H1 (cell line): Measurements from ENCODE around the gene TPD52L2. TPM values are rescaled to one million over a fixed set of nuclear protein-coding genes. Genes with fewer than 3 reads are reported as not detected.

Experiments used
- CTCF ChIA-PET: fragments of 300-600 bp; sonication (Branson Sonifier 250); formaldehyde crosslinking; loops from one replicate; lab custom pipeline; 2021; ENCODE audit not compliant: partially characterized antibody; lab: Charles Lee
- POLR2A ChIA-PET: fragments of 300-600 bp; sonication (Branson Sonifier 250); formaldehyde crosslinking; loops from one replicate; lab custom pipeline; 2021; ENCODE audit warnings: inconsistent platforms; ENCODE audit not compliant: partially characterized antibody; lab: Charles Lee
- DNase-seq, 2 experiments: peaks; one replicate each; pipeline versions ENCODE4 v3.0.0 to v3.0.0-alpha.2; 2010 to 2022; ENCODE audit warnings: low spot score in 2 of 2, low read depth in 1 of 2, mixed read lengths in 1 of 2
- FAIRE-seq: peaks from 2 replicates; lab custom pipeline; 2011; peaks lifted over from hg19 to GRCh38; lab: Jason Lieb, UNC
- H2AFZ ChIP-seq: 2 replicates; pipeline ENCODE4 v1.8.1; 2012; ENCODE audit warnings: low read length, inconsistent platforms
- H2AK5ac ChIP-seq: 2 replicates; pipeline ENCODE4 v1.6.1; 2013; ENCODE audit warnings: low read depth, low read length
- H2BK120ac ChIP-seq: replicated peaks from 2 replicates; pipeline ENCODE3; 2013; ENCODE audit warnings: low read depth, low read length, inconsistent platforms
- H2BK12ac ChIP-seq: 2 replicates; pipeline ENCODE4 v1.6.1; 2013; ENCODE audit warnings: low read depth, low read length
- H2BK15ac ChIP-seq: 2 replicates; pipeline ENCODE4 v1.6.1; 2013; ENCODE audit warnings: low read length
- H2BK20ac ChIP-seq: 2 replicates; pipeline ENCODE4 v1.6.1; 2013; ENCODE audit warnings: low read length
- H2BK5ac ChIP-seq: 2 replicates; pipeline ENCODE4 v1.6.1; 2013; ENCODE audit warnings: low read depth, low read length
- H3K14ac ChIP-seq: 2 replicates; pipeline ENCODE4 v1.6.1; 2013; ENCODE audit warnings: inconsistent platforms; ENCODE audit not compliant: insufficient read length
- H3K18ac ChIP-seq: 2 replicates; pipeline ENCODE4 v1.6.1; 2013; ENCODE audit warnings: low read length; ENCODE audit errors: extremely low read depth
- H3K23ac ChIP-seq: 2 replicates; pipeline ENCODE4 v1.6.1; 2013; ENCODE audit warnings: inconsistent platforms; ENCODE audit not compliant: insufficient read length
- H3K23me2 ChIP-seq: 2 replicates; pipeline ENCODE4 v1.6.1; 2013; ENCODE audit warnings: low read depth, low read length
- H3K27ac ChIP-seq: 2 replicates; pipeline ENCODE4 v1.6.1; 2011; ENCODE audit warnings: low read depth, low read length, inconsistent platforms
- H3K27me3 ChIP-seq, 4 experiments: replicated peaks in 1 of 4; 1 replicate in 1 of 4; 2 replicates in 3 of 4; pipeline versions ENCODE4 v1.6.1 to v1.8.1; 2011 to 2013; ENCODE audit warnings: low read length in 3 of 4, mild to moderate bottlenecking in 3 of 4, inconsistent platforms in 2 of 4, mixed read lengths in 2 of 4, moderate library complexity in 1 of 4; ENCODE audit not compliant: control insufficient read depth in 3 of 4, insufficient read depth in 3 of 4; ENCODE audit errors: extremely low read depth in 1 of 4
- H3K36me3 ChIP-seq, 4 experiments: 2 replicates each; pipeline versions ENCODE4 v1.6.1 to v1.8.1; 2011 to 2013; ENCODE audit warnings: mild to moderate bottlenecking in 4 of 4, low read length in 3 of 4, moderate library complexity in 2 of 4, control low read depth in 1 of 4, inconsistent platforms in 1 of 4; ENCODE audit not compliant: insufficient read depth in 4 of 4, control insufficient read depth in 2 of 4
- H3K4ac ChIP-seq: replicated peaks from 2 replicates; pipeline ENCODE3; 2013; ENCODE audit warnings: low read length, low read depth, mixed read lengths, inconsistent platforms; ENCODE audit not compliant: insufficient read length
- H3K4me1 ChIP-seq, 4 experiments: replicated peaks in 1 of 4; 1 replicate in 1 of 4; 2 replicates in 3 of 4; pipeline versions ENCODE4 v1.6.1 to v1.8.1; 2011 to 2013; ENCODE audit warnings: low read length in 3 of 4, inconsistent platforms in 2 of 4, mixed read lengths in 1 of 4; ENCODE audit not compliant: insufficient read depth in 4 of 4, control insufficient read depth in 3 of 4
- H3K4me2 ChIP-seq, 2 experiments: 2 replicates each; pipeline versions ENCODE4 v1.6.1 to v1.8.1; 2011 to 2013; ENCODE audit warnings: low read depth in 2 of 2, low read length in 2 of 2, control low read depth in 1 of 2, inconsistent platforms in 1 of 2, mild to moderate bottlenecking in 1 of 2; ENCODE audit not compliant: insufficient read depth in 1 of 2
- H3K4me3 ChIP-seq, 4 experiments: fragments of 200-600, 300-600 bp in 1 of 4; sonication (generic), shearing (Covaris generic), sonication (Bioruptor Twin) in 1 of 4; 2 replicates each; pipeline versions ENCODE4 v1.5.1 to v1.8.1; 2011 to 2016; ENCODE audit warnings: low read length in 4 of 4, low read depth in 3 of 4, control low read depth in 2 of 4, inconsistent platforms in 2 of 4, mild to moderate bottlenecking in 2 of 4, mixed read lengths in 1 of 4, moderate library complexity in 1 of 4; ENCODE audit not compliant: insufficient read depth in 2 of 4; ENCODE audit errors: extremely low read depth in 1 of 4
- H3K56ac ChIP-seq: replicated peaks from 2 replicates; pipeline ENCODE3; 2013; ENCODE audit warnings: low read depth, mild to moderate bottlenecking, mixed read lengths, low read length, inconsistent platforms; ENCODE audit not compliant: insufficient read length
- H3K79me1 ChIP-seq: 2 replicates; pipeline ENCODE4 v1.6.1; 2013; ENCODE audit warnings: low read depth, low read length, control low read depth
- H3K79me2 ChIP-seq, 2 experiments: 2 replicates each; pipeline versions ENCODE4 v1.6.1 to v1.8.1; 2012 to 2013; ENCODE audit warnings: low read length in 2 of 2, mild to moderate bottlenecking in 2 of 2, inconsistent platforms in 1 of 2; ENCODE audit not compliant: insufficient read depth in 2 of 2, control insufficient read depth in 1 of 2
- H3K9ac ChIP-seq, 4 experiments: replicated peaks in 1 of 4; 1 replicate in 1 of 4; 2 replicates in 3 of 4; pipeline versions ENCODE4 v1.6.1 to v1.8.1; 2011 to 2013; ENCODE audit warnings: low read depth in 3 of 4, low read length in 3 of 4, control low read depth in 2 of 4, mild to moderate bottlenecking in 2 of 4, moderate library complexity in 2 of 4, inconsistent platforms in 1 of 4; ENCODE audit errors: extremely low read depth in 1 of 4
- H3K9me3 ChIP-seq, 2 experiments: 2 replicates each; pipeline versions ENCODE4 v1.6.1 to v1.8.1; 2012 to 2013; ENCODE audit warnings: mild to moderate bottlenecking in 2 of 2, moderate library complexity in 2 of 2, control low read depth in 1 of 2, inconsistent platforms in 1 of 2, low read depth in 1 of 2, low read length in 1 of 2, mixed read lengths in 1 of 2; ENCODE audit not compliant: insufficient read depth in 2 of 2
- H4K20me1 ChIP-seq, 2 experiments: replicated peaks in 1 of 2; 2 replicates each; pipeline versions ENCODE3 to v1.8.1; 2011 to 2013; ENCODE audit warnings: inconsistent platforms in 2 of 2, low read length in 2 of 2, mild to moderate bottlenecking in 1 of 2; ENCODE audit not compliant: insufficient read depth in 2 of 2, control insufficient read depth in 1 of 2
- H4K5ac ChIP-seq: 2 replicates; pipeline ENCODE4 v1.6.1; 2013; ENCODE audit warnings: low read length, low read depth, mixed read lengths, inconsistent platforms; ENCODE audit not compliant: insufficient read length
- H4K8ac ChIP-seq: 2 replicates; pipeline ENCODE4 v1.8.0; 2013; ENCODE audit warnings: mild to moderate bottlenecking, moderate library complexity, low read length, inconsistent platforms; ENCODE audit not compliant: insufficient read depth; ENCODE audit errors: extremely low read depth
- H4K91ac ChIP-seq: replicated peaks from 2 replicates; pipeline ENCODE3; 2013; ENCODE audit warnings: low read length, mixed read lengths, inconsistent platforms; ENCODE audit not compliant: insufficient read length
- CREB1 ChIP-seq: IDR thresholded peaks from 2 replicates; pipeline ENCODE4 v1.6.1; 2012; ENCODE audit warnings: inconsistent platforms
- JUN ChIP-seq: IDR thresholded peaks from 2 replicates; pipeline ENCODE4 v1.6.1; 2011; ENCODE audit warnings: low read depth, mild to moderate bottlenecking, improper control_type of control experiment, low read length
- SAP30 ChIP-seq: fragments of 300-600 bp; sonication (generic); IDR thresholded peaks from 2 replicates; pipeline ENCODE4 v1.7.1; 2012; ENCODE audit warnings: low read length, moderate library complexity, mild to moderate bottlenecking, inconsistent platforms; ENCODE audit not compliant: insufficient read depth, insufficient replicate concordance
- WGBS, 2 experiments: shearing (Covaris generic) in 1 of 2; methylation state at CpG; one replicate each; pipeline versions ENCODE4 v1.1.6 to v1.1.7; 2013 to 2015; ENCODE audit warnings: low lambda C conversion rate in 2 of 2, mixed read lengths in 2 of 2, inconsistent platforms in 1 of 2, low coverage in 1 of 2, missing lambda C conversion rate in 1 of 2; ENCODE audit not compliant: insufficient replicate concordance in 2 of 2, insufficient coverage in 1 of 2, insufficient read length in 1 of 2; ENCODE audit errors: extremely low coverage in 1 of 2, missing lambda C conversion rate in 1 of 2; 5-methylcytosine and 5-hydroxymethylcytosine counted together
- polyA plus RNA-seq, 7 experiments: library from polyadenylated mRNA; depleted of rRNA in 3 of 7; stranded (reverse) in 5 of 7; unstranded in 2 of 7; fragments of >200 nt in 5 of 7; fragments of 200-250 nt in 2 of 7; gene quantifications; 1 replicate in 5 of 7; 2 replicates in 1 of 7; 4 replicates in 1 of 7; pipeline versions ENCODE4 v1.2.1 to v1.2.3, GENCODE V29; 2011 to 2013; ENCODE audit warnings: missing spikeins in 2 of 7, mixed read lengths in 2 of 7
- total RNA-seq: library from RNA; stranded (reverse); fragmentation: NEBNext Ultra II Directional; extraction: Animal tissue kit (Norgen Biotek cat#: 25700); gene quantifications from 2 replicates; pipeline ENCODE4 v1.2.1, GENCODE V29; 2021

The TPD52L2 gene
- total and polyA plus RNA-seq, 2 of the 8 experiments (the other 6 are each of a cell fraction or from before 2014, with no cell fraction given), result 77.1 to 80.2 TPM

DNA sequence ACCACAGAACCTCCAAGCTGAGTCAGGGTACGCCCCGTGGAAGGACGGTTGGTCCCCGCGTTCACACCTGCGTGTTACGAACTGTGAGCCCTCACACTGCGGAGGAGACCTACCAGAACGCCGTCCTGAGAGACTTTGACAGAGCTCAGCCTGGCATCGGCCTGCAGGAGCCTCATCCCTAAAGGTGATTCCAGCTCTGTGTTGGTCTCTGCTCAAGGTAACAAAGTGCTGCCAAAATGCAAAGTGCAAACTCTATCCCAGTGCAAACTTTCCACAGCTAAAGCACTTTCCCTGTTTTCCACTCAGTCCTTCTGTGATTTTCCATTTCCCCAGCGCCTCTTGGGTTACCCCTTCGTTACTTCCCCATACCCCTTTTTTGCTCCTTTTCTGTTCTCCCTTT is 25.4 kb upstream of the TPD52L2 start:
- no peak overlapping the region for H2BK20ac ChIP-seq
- H2BK120ac ChIP-seq, result no peak overlapping the region
- no peaks in the 10 kb centered on the region for H3K79me1 ChIP-seq
- H3K27ac ChIP-seq, result no peak overlapping the region
- H2BK15ac ChIP-seq, result no peak overlapping the region
- peak overlapping the region; percentile 11; the same call in 1 of the 2 replicates for H2BK12ac ChIP-seq
- no peak overlapping the region; the same call in 1 of the 2 replicates for H3K18ac ChIP-seq
- H3K9ac ChIP-seq, result no peak overlapping the region; a peak in 1 of 7 replicates
- no peaks in the 10 kb centered on the region for H3K9me3 ChIP-seq
- H3K23ac ChIP-seq, result no peak overlapping the region
- H4K5ac ChIP-seq, result no peak overlapping the region
- ChIA-PET POLR2A (interaction anchor here (0.7 to 1.6 kb wide), 2 partner anchors 26 to 64 kb away, joined by 3 to 6 read pairs; partner anchors contain the start of gene TPD52L2), CTCF (interaction anchor here (0.6 to 0.8 kb wide), 2 partner anchors 54 to 88 kb away, joined by 3 to 5 read pairs; no protein-coding TSS in a partner anchor)
- peak overlapping the region; percentile 71; the same call in 1 of the 2 replicates for H2AK5ac ChIP-seq
- 91% methylated on average over 13 of the region's 13 CpGs; no CpG with 5 or more reads in 1 of the 2 experiments for WGBS, 2 experiments
- no peak overlapping the region for H3K56ac ChIP-seq
- peaks cover 0 to 1% of the 10 kb centered on the region in 2 experiments for H4K20me1 ChIP-seq
- no peak overlapping the region for H4K8ac ChIP-seq
- no peak overlapping the region for H3K4me3 ChIP-seq
- no peak overlapping the region for H3K4me2 ChIP-seq
- no peak for FAIRE-seq
- no peak overlapping the region; the same call in 1 of the 2 replicates for H2BK5ac ChIP-seq
- no peaks in the 10 kb centered on the region for H3K36me3 ChIP-seq
- no peaks in the 10 kb centered on the region; the same call in 1 of the 2 replicates for H3K23me2 ChIP-seq
- H2AFZ ChIP-seq, result no peak overlapping the region
- DNase-seq, result no peak
- H3K79me2 ChIP-seq, result no peaks in the 10 kb centered on the region
- H4K91ac ChIP-seq, result no peak overlapping the region
- H3K4me1 ChIP-seq, result peaks cover 0 to 23% (median 9%) of the 10 kb centered on the region in 4 experiments; a peak in 6 of 7 replicates
- TF ChIP-seq SAP30 (no peak), JUN (no peak), CREB1 (no peak)
- no peaks in the 10 kb centered on the region; a peak in 1 of 7 replicates for H3K27me3 ChIP-seq
- H3K4ac ChIP-seq, result no peak overlapping the region
- no peak overlapping the region for H3K14ac ChIP-seq
